ENCODE measurements around the gene ATP5F1C. TPM values are rescaled to one million over a fixed set of nuclear protein-coding genes. Genes with fewer than 3 reads are reported as not detected.

ATP5F1C gene
- total and polyA plus RNA-seq, 2 donors (not counting 1 experiment from before 2014, with no cell fraction given): 114 to 116 TPM

DNA sequence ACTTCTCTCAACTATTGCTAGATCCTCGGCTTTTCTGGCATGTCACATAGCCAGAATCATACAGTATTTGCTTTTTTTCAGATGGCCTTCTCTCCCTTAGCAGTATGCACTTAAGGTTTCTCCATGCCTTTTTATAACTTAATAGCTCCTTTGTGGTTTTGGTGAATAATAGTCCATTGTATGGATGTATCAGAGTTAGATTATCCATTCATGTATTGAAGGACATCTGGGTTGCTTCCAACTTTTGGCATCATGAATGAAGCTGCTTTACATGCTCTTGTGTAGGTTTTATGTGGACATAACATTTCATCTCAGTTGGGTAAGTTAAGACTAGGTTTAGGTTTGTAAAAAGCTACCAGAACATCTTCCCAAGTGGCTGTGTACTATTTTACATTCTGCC is 4.6 kb downstream of the ATP5F1C start:
- H3K9me3 ChIP-seq (ENCODE audit: control extremely low read depth in 1 of 3, control insufficient read depth in 2 of 3, insufficient read depth in 1 of 3, low read length in 2 of 3): no peaks in the 10 kb centered on the region
- no peak overlapping the region for H3K27ac Mint-ChIP-seq
- WGBS (ENCODE audit: insufficient coverage): 80% methylated on average over 1 of the region's 1 CpG
- H4K20me1 ChIP-seq (ENCODE audit: control insufficient read depth, insufficient read depth, low read length, poor library complexity, severe bottlenecking): peaks cover 73% of the 10 kb centered on the region
- no peak overlapping the region for H2AFZ ChIP-seq (ENCODE audit: insufficient read depth, low read depth, low read length, poor library complexity, severe bottlenecking)
- H3K27me3 ChIP-seq (replicated peaks in 1 of 4; ENCODE audit: control extremely low read depth in 1 of 4, control insufficient read depth in 3 of 4, insufficient read depth in 4 of 4, low read length in 3 of 4): no peaks in the 10 kb centered on the region
- no peak overlapping the region for H3K4me2 ChIP-seq (replicated peaks; ENCODE audit: low read depth, low read length, poor library complexity, severe bottlenecking)
- no peak for DNase-seq
- intact Hi-C loops (cut with micrococcal nuclease): no loop called here
- no peak overlapping the region for H3K27ac ChIP-seq (ENCODE audit: low read length in 2 of 2)
- peaks cover 14 to 15% of the 10 kb centered on the region in 2 donors for H3K4me1 ChIP-seq (ENCODE audit: control insufficient read depth in 2 of 2, insufficient read depth in 2 of 2, low read length in 2 of 2)
- H3K79me2 ChIP-seq (ENCODE audit: control insufficient read depth, insufficient read depth, low read length): peaks cover 100% of the 10 kb centered on the region
- no peaks in the 10 kb centered on the region for H3K27me3 Mint-ChIP-seq
- no peak overlapping the region for H3K4me3 Mint-ChIP-seq
- ATAC-seq (ENCODE audit: low read depth): no peak
- POLR2A ChIA-PET: interaction anchor here (1.3 kb wide), 1 partner anchor 26 kb away, joined by 3 read pairs; the partner anchor contains the start of gene TAF3
- CTCF ChIA-PET: interaction anchor here (0.9 to 2.0 kb wide), 2 partner anchors 24 to 267 kb away, joined by 4 read pairs; no protein-coding TSS in a partner anchor
- TF ChIP-seq, protein P1, sequence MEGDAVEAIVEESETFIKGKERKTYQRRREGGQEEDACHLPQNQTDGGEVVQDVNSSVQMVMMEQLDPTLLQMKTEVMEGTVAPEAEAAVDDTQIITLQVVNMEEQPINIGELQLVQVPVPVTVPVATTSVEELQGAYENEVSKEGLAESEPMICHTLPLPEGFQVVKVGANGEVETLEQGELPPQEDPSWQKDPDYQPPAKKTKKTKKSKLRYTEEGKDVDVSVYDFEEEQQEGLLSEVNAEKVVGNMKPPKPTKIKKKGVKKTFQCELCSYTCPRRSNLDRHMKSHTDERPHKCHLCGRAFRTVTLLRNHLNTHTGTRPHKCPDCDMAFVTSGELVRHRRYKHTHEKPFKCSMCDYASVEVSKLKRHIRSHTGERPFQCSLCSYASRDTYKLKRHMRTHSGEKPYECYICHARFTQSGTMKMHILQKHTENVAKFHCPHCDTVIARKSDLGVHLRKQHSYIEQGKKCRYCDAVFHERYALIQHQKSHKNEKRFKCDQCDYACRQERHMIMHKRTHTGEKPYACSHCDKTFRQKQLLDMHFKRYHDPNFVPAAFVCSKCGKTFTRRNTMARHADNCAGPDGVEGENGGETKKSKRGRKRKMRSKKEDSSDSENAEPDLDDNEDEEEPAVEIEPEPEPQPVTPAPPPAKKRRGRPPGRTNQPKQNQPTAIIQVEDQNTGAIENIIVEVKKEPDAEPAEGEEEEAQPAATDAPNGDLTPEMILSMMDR (IDR thresholded peaks at IDR 0.05): no peak
- no peak for TF ChIP-seq EZH2 (IDR thresholded peaks at IDR 0.05; ENCODE audit: borderline replicate concordance, insufficient read depth, low read depth, low read length, poor library complexity, severe bottlenecking)
- H3K9me3 Mint-ChIP-seq (ENCODE audit: insufficient read depth): no peaks in the 10 kb centered on the region
- no peak overlapping the region for H3K4me3 ChIP-seq (ENCODE audit: control extremely low read depth in 1 of 5, extremely low read depth in 1 of 5, insufficient read depth in 1 of 5, low read depth in 2 of 5, low read length in 4 of 5)
- peaks cover 54% of the 10 kb centered on the region for H3K4me1 Mint-ChIP-seq
- peaks cover 0 to 14% of the 10 kb centered on the region in 2 experiments for H3K36me3 ChIP-seq (replicated peaks in 1 of 2; ENCODE audit: control extremely low read depth in 1 of 2, control insufficient read depth in 1 of 2, extremely low read depth in 1 of 2, insufficient read depth in 2 of 2, low read length in 1 of 2)
- no peak overlapping the region for H3K9ac ChIP-seq (ENCODE audit: low read length)

DNA sequence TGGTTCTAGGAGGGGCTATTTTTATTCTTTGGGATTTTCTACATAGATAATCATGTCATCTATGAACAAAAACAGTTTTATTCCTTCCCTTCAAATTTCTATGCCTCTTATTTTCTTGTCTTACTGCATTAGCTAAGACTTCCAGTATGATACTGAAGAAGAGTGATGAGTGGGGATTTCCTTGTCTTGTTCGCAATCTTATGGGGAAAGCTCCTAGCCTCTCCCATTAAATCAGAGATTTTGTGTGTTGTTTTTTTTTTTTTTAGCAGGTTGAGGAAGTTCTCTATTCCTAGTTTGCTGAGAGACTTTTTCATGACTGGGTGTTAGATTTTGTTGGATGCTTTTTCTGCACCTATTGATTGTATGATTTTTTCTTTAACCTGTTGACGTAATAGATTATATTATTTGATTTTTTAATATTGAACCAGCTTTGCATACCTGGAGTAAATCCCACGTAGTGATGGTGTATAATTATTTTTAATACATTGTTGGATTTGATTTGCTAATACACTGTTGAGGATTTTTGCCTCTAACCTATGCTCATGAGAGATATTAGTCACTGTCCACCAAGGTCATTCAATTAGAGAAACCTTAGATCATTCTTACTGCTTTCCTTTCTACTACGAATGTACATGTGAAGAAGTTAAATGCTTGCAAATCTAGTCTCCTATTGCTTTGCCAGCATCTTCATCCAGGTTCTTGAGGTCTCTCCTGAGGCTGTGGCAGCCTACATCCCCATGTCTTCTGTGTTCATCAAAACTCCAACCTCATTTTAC is 6.5 kb downstream of the ATP5F1C start:
- Mint-ChIP-seq H3K27me3 (no peaks in the 10 kb centered on the region), H3K4me3 (no peak overlapping the region), H3K27ac (no peak overlapping the region), H3K4me1 (peaks cover 44% of the 10 kb centered on the region), H3K9me3 (ENCODE audit: insufficient read depth) (no peaks in the 10 kb centered on the region)
- Histone ChIP-seq H3K27ac (ENCODE audit: low read length in 2 of 2) (no peak overlapping the region), H3K9me3 (ENCODE audit: control extremely low read depth in 1 of 3, control insufficient read depth in 2 of 3, insufficient read depth in 1 of 3, low read length in 2 of 3) (no peaks in the 10 kb centered on the region), H3K4me3 (ENCODE audit: control extremely low read depth in 1 of 5, extremely low read depth in 1 of 5, insufficient read depth in 1 of 5, low read depth in 2 of 5, low read length in 4 of 5) (no peak overlapping the region), H3K79me2 (ENCODE audit: control insufficient read depth, insufficient read depth, low read length) (peaks cover 92% of the 10 kb centered on the region), H3K27me3 (replicated peaks in 1 of 4; ENCODE audit: control extremely low read depth in 1 of 4, control insufficient read depth in 3 of 4, insufficient read depth in 4 of 4, low read length in 3 of 4) (no peaks in the 10 kb centered on the region), H3K4me1 (ENCODE audit: control insufficient read depth in 2 of 2, insufficient read depth in 2 of 2, low read length in 2 of 2) (peaks cover 5% of the 10 kb centered on the region in 2 donors), H3K4me2 (replicated peaks; ENCODE audit: low read depth, low read length, poor library complexity, severe bottlenecking) (no peak overlapping the region), H2AFZ (ENCODE audit: insufficient read depth, low read depth, low read length, poor library complexity, severe bottlenecking) (no peak overlapping the region), H3K9ac (ENCODE audit: low read length) (no peak overlapping the region), H3K36me3 (replicated peaks in 1 of 2; ENCODE audit: control extremely low read depth in 1 of 2, control insufficient read depth in 1 of 2, extremely low read depth in 1 of 2, insufficient read depth in 2 of 2, low read length in 1 of 2) (peaks cover 4 to 32% of the 10 kb centered on the region in 2 experiments), H4K20me1 (ENCODE audit: control insufficient read depth, insufficient read depth, low read length, poor library complexity, severe bottlenecking) (peaks cover 64% of the 10 kb centered on the region)
- no CpG with 5 or more reads among the region's 4 CpGs for WGBS (ENCODE audit: insufficient coverage)
- ChIA-PET CTCF (no interaction called here), POLR2A (no interaction called here)
- TF ChIP-seq EZH2 (IDR thresholded peaks at IDR 0.05; ENCODE audit: borderline replicate concordance, insufficient read depth, low read depth, low read length, poor library complexity, severe bottlenecking): no peak
- TF ChIP-seq, protein P1 (IDR thresholded peaks at IDR 0.05): no peak
- DNase-seq (no peak), ATAC-seq (ENCODE audit: low read depth) (no peak)
- intact Hi-C loops (cut with micrococcal nuclease): no loop called here
